NT2/D1 (cell line): Measurements from ENCODE around the gene DCTN5.

Experiments used
- YY1 ChIP-seq: IDR thresholded peaks from 2 replicates; pipeline ENCODE4 v1.6.1; 2011; ENCODE audit not compliant: insufficient read length, insufficient read depth
- ZNF274 ChIP-seq: IDR thresholded peaks from 2 replicates; pipeline ENCODE4 v1.6.1; 2011; ENCODE audit warnings: mild to moderate bottlenecking, low read depth, low read length

GRCh38 chr16:23709536-23709935 lies 68.3 kb downstream of the DCTN5 start:
- no peak for TF ChIP-seq ZNF274
- no peak for TF ChIP-seq YY1
